SK-N-SH (cell line): ENCODE data around the gene MYO10. TPM values are rescaled to one million over a fixed set of nuclear protein-coding genes. Genes with fewer than 3 reads are reported as not detected.

Source experiments
- CTCF ChIA-PET: fragments of 300-600, 350-600 bp; formaldehyde crosslinking; extraction: SDS; loops from one replicate; lab custom pipeline; 2021; lab: Yijun Ruan, JAX
- POLR2A ChIA-PET: fragments of 350-600 bp; sonication (Branson Sonifier 250); formaldehyde crosslinking; extraction: SDS; loops from one replicate; lab custom pipeline; 2020; ENCODE audit warnings: antibody characterized with exemption, inconsistent platforms; lab: Yijun Ruan, JAX
- DNase-seq: peaks from one replicate; pipeline ENCODE4 v3.0.0; 2012
- H2AFZ ChIP-seq: fragments of 200-600 bp; sonication (generic); 2 replicates; pipeline ENCODE4 v1.8.1; 2016; ENCODE audit warnings: antibody characterized with exemption, mild to moderate bottlenecking, low read depth
- H3F3A ChIP-seq: fragments of 200-600 bp; sonication (generic); replicated peaks from 2 replicates; pipeline ENCODE3; 2016; ENCODE audit warnings: antibody characterized with exemption, mild to moderate bottlenecking; ENCODE audit not compliant: insufficient read depth
- H3K27ac ChIP-seq, 2 experiments: fragments of 200-500 bp in 1 of 2; fragments of 200-600 bp in 1 of 2; sonication (Bioruptor generic) in 1 of 2; sonication (generic), shearing (Covaris generic) in 1 of 2; 2 replicates each; pipeline versions ENCODE4 v1.5.1 to v1.6.1; 2014 to 2016; ENCODE audit warnings: low read depth in 2 of 2, inconsistent platforms in 1 of 2, low read length in 1 of 2, mild to moderate bottlenecking in 1 of 2, mixed read lengths in 1 of 2
- H3K27me3 ChIP-seq: fragments of 200-600 bp; sonication (generic), shearing (Covaris generic); 2 replicates; pipeline ENCODE4 v1.6.1; 2016; ENCODE audit warnings: mixed run types; ENCODE audit not compliant: insufficient read depth
- H3K36me3 ChIP-seq, 2 experiments: fragments of 200-500 bp in 1 of 2; fragments of 200-600 bp in 1 of 2; sonication (Bioruptor generic) in 1 of 2; sonication (generic) in 1 of 2; replicated peaks in 1 of 2; 2 replicates each; pipeline versions ENCODE3 to v1.5.1; 2014 to 2016; ENCODE audit warnings: low read length in 1 of 2, mild to moderate bottlenecking in 1 of 2; ENCODE audit not compliant: insufficient read depth in 2 of 2, control insufficient read depth in 1 of 2
- H3K4me1 ChIP-seq, 2 experiments: fragments of 200-500 bp in 1 of 2; fragments of 200-600 bp in 1 of 2; sonication (Bioruptor generic) in 1 of 2; sonication (generic), shearing (Covaris generic) in 1 of 2; 2 replicates each; pipeline versions ENCODE4 v1.5.1 to v1.6.1; 2014 to 2016; ENCODE audit warnings: low read depth in 1 of 2, low read length in 1 of 2, mixed run types in 1 of 2; ENCODE audit not compliant: insufficient read depth in 2 of 2, control insufficient read depth in 1 of 2
- H3K4me2 ChIP-seq: fragments of 200-600 bp; sonication (generic), shearing (Covaris generic); 2 replicates; pipeline ENCODE4 v1.6.1; 2017; ENCODE audit warnings: mixed run types
- H3K4me3 ChIP-seq, 2 experiments: fragments of 200-500 bp in 1 of 2; fragments of 200-600 bp in 1 of 2; sonication (Bioruptor generic) in 1 of 2; sonication (generic), shearing (Covaris generic) in 1 of 2; 2 replicates each; pipeline versions ENCODE4 v1.5.1 to v1.8.1; 2014 to 2016; ENCODE audit warnings: low read depth in 2 of 2, inconsistent platforms in 1 of 2, low read length in 1 of 2, mild to moderate bottlenecking in 1 of 2, mixed read lengths in 1 of 2, moderate library complexity in 1 of 2
- H3K79me2 ChIP-seq: fragments of 200-600 bp; sonication (generic); 2 replicates; pipeline ENCODE4 v1.8.1; 2017; ENCODE audit warnings: mild to moderate bottlenecking; ENCODE audit not compliant: insufficient read depth
- H3K9ac ChIP-seq: fragments of 200-600 bp; sonication (generic); 2 replicates; pipeline ENCODE4 v1.6.1; 2017; ENCODE audit warnings: mixed run types
- H3K9me2 ChIP-seq: fragments of 200-600 bp; sonication (generic); 2 replicates; pipeline ENCODE4 v1.6.1; 2017; ENCODE audit warnings: mixed run types
- H3K9me3 ChIP-seq: fragments of 200-600 bp; sonication (generic); 2 replicates; pipeline ENCODE4 v1.6.1; 2017; ENCODE audit warnings: mixed run types, mild to moderate bottlenecking, moderate library complexity
- H4K20me1 ChIP-seq: fragments of 200-600 bp; sonication (generic); 2 replicates; pipeline ENCODE4 v1.6.1; 2017; ENCODE audit warnings: mild to moderate bottlenecking, mixed run types; ENCODE audit not compliant: insufficient read depth
- EZH2phosphoT487 ChIP-seq: fragments of 200-600 bp; sonication (generic); IDR thresholded peaks from 2 replicates; pipeline ENCODE4 v1.6.1; 2017; ENCODE audit warnings: low read depth, mixed run types, mild to moderate bottlenecking, antibody characterized with exemption, moderate library complexity, borderline replicate concordance
- IRF3 ChIP-seq: fragments of 150-350 bp; IDR thresholded peaks from 2 replicates; pipeline ENCODE4 v1.6.1; 2016; ENCODE audit warnings: mild to moderate bottlenecking, low read depth, low read length
- JUND ChIP-seq: IDR thresholded peaks from 2 replicates; pipeline ENCODE4 v1.4.0; 2012
- MAX ChIP-seq: IDR thresholded peaks from 2 replicates; pipeline ENCODE4 v1.4.0; 2012; ENCODE audit warnings: low read depth
- MEF2A ChIP-seq: IDR thresholded peaks from 2 replicates; pipeline ENCODE4 v1.4.0; 2012; ENCODE audit warnings: low read depth, borderline replicate concordance
- MXI1 ChIP-seq: IDR thresholded peaks from 2 replicates; pipeline ENCODE4 v1.6.1; 2012; ENCODE audit warnings: mild to moderate bottlenecking, low read depth, low read length, improper control_type of control experiment
- NFIC ChIP-seq: IDR thresholded peaks from 2 replicates; pipeline ENCODE4 v1.4.0; 2012; ENCODE audit warnings: borderline replicate concordance
- NRF1 ChIP-seq: IDR thresholded peaks from 2 replicates; pipeline ENCODE4 v1.6.1; 2012; ENCODE audit warnings: low read depth, mild to moderate bottlenecking, low read length
- POLR2AphosphoS5 ChIP-seq: IDR thresholded peaks from 2 replicates; pipeline ENCODE4 v1.6.1; 2012; ENCODE audit warnings: low read depth, low read length
- REST ChIP-seq: IDR thresholded peaks from 2 replicates; pipeline ENCODE4 v1.6.1; 2012; ENCODE audit warnings: mild to moderate bottlenecking, low read depth, low read length, moderate library complexity
- RFX5 ChIP-seq: IDR thresholded peaks from 2 replicates; pipeline ENCODE4 v1.6.1; 2012; ENCODE audit warnings: mild to moderate bottlenecking, improper control_type of control experiment, low read length
- RXRA ChIP-seq: IDR thresholded peaks from 2 replicates; pipeline ENCODE4 v1.4.0; 2012; ENCODE audit warnings: low read depth, mild to moderate bottlenecking, borderline replicate concordance
- SMC3 ChIP-seq: IDR thresholded peaks from 2 replicates; pipeline ENCODE4 v1.6.1; 2012; ENCODE audit warnings: low read depth, low read length, improper control_type of control experiment
- TAF1 ChIP-seq: IDR thresholded peaks from 2 replicates; pipeline ENCODE4 v1.6.1; 2012; ENCODE audit warnings: low read depth, mild to moderate bottlenecking, low read length, moderate library complexity, borderline replicate concordance
- TCF12 ChIP-seq: IDR thresholded peaks from 2 replicates; pipeline ENCODE4 v1.4.0; 2012
- TEAD4 ChIP-seq: IDR thresholded peaks from 2 replicates; pipeline ENCODE4 v1.4.0; 2012; ENCODE audit warnings: mild to moderate bottlenecking, borderline replicate concordance; ENCODE audit not compliant: insufficient read depth
- USF2 ChIP-seq: fragments of 150-350 bp; IDR thresholded peaks from 2 replicates; pipeline ENCODE4 v1.6.1; 2017; ENCODE audit warnings: antibody characterized with exemption, low read length, low read depth, borderline replicate concordance
- YY1 ChIP-seq: IDR thresholded peaks from 2 replicates; pipeline ENCODE4 v1.4.0; 2012; ENCODE audit warnings: low read depth, mild to moderate bottlenecking
- WGBS: methylation state at CpG from one replicate; pipeline ENCODE4 v1.1.6; 2017; ENCODE audit warnings: low lambda C conversion rate; 5-methylcytosine and 5-hydroxymethylcytosine counted together
- polyA plus RNA-seq, 3 experiments: library from polyadenylated mRNA; depleted of rRNA; stranded (reverse); fragments of >200 nt; gene quantifications; 2 replicates each; pipeline ENCODE4 v1.2.3, GENCODE V29; 2012

The MYO10 gene
- polyA plus RNA-seq, 1 of the 3 experiments (the other 2 are of a cell fraction), result 8.1 TPM

- Histone ChIP-seq H3K27ac (no peak overlapping the region; a peak in 1 of 4 replicates), H3K4me1 (peaks cover 0 to 72% of the 10 kb centered on the region in 2 experiments; a peak in 3 of 4 replicates), H4K20me1 (peaks cover 99% of the 10 kb centered on the region), H3K9ac (no peak overlapping the region), H3F3A (peaks cover 29% of the 10 kb centered on the region), H3K79me2 (peaks cover 100% of the 10 kb centered on the region), H3K4me3 (no peak overlapping the region), H3K9me3 (no peaks in the 10 kb centered on the region), H3K27me3 (no peaks in the 10 kb centered on the region), H2AFZ (no peak overlapping the region), H3K4me2 (0 out of 2 replicates have a peak overlapping the region, but pooled peaks have one; percentile 4), H3K36me3 (no peaks in the 10 kb centered on the region), H3K9me2 (no peaks in the 10 kb centered on the region)
- DNase-seq, result no peak
- CTCF ChIA-PET, result interaction anchor here (0.8 to 1.0 kb wide), 2 partner anchors 22 to 334 kb away, joined by 3 read pairs; no protein-coding TSS in a partner anchor
- POLR2A ChIA-PET, result no interaction called here
- TF ChIP-seq TCF12, result no peak
- no peak for TF ChIP-seq JUND
- TF ChIP-seq TAF1, result no peak
- no peak for TF ChIP-seq USF2
- TF ChIP-seq SMC3, result no peak
- WGBS, result 88% methylated on average over 12 of the region's 13 CpGs
Observed at GRCh38 chr5:16885635-16886365, 50.3 kb downstream of the MYO10 start.

- TF ChIP-seq REST, result no peak
- TF ChIP-seq POLR2AphosphoS5, result no peak
- TF ChIP-seq NFIC, result no peak
- TF ChIP-seq RFX5, result no peak
- no peak for TF ChIP-seq JUND
- no peak for TF ChIP-seq MXI1
- TF ChIP-seq IRF3, result no peak
- no peak for TF ChIP-seq USF2
- TF ChIP-seq MEF2A, result no peak
- TF ChIP-seq RXRA, result no peak
- TF ChIP-seq EZH2phosphoT487, result no peak
- no peak for TF ChIP-seq MAX
- no peak for TF ChIP-seq SMC3
- no peak for TF ChIP-seq TEAD4
- no peak for TF ChIP-seq NRF1
- TF ChIP-seq YY1, result no peak
- Histone ChIP-seq H3F3A (peaks cover 17% of the 10 kb centered on the region), H3K27me3 (no peaks in the 10 kb centered on the region), H4K20me1 (peaks cover 99% of the 10 kb centered on the region), H3K4me2 (peak overlapping the region; percentile 23; the same call in 1 of the 2 replicates), H3K4me1 (peaks cover 0 to 61% of the 10 kb centered on the region in 2 experiments; a peak in 2 of 4 replicates), H3K79me2 (peaks cover 100% of the 10 kb centered on the region), H2AFZ (no peak overlapping the region), H3K9me2 (no peaks in the 10 kb centered on the region), H3K9me3 (no peaks in the 10 kb centered on the region), H3K36me3 (no peaks in the 10 kb centered on the region), H3K4me3 (no peak overlapping the region), H3K9ac (no peak overlapping the region), H3K27ac (no peak overlapping the region)
- 84% methylated on average over 4 of the region's 4 CpGs for WGBS
- CTCF ChIA-PET, result no interaction called here
- no peak for DNase-seq
- POLR2A ChIA-PET, result no interaction called here
Observed at GRCh38 chr5:16884595-16884994, 51.5 kb downstream of the MYO10 start.
